Heart left ventricle (tissue), 13 donors: ENCODE results near the gene CEP83.
"Not testable (repeated sequence)": the region's sequence is repeated elsewhere in the genome, so short reads cannot be mapped to it uniquely, and the experiment has no call there.

Experiments
- CTCF ChIP-seq, 12 donors: fragments of 200-600 bp; sonication (generic) in 4 of 12; IDR thresholded peaks; one replicate each; pipeline versions ENCODE4 v1.5.0 to v1.8.0; 2018 to 2022; ENCODE audit warnings: antibody characterized with exemption in 12 of 12, mild to moderate bottlenecking in 5 of 12
- POLR2A ChIP-seq, 2 donors: fragments of 450-650 bp; IDR thresholded peaks; one replicate each; pipeline ENCODE4 v1.6.1; 2017; ENCODE audit warnings: antibody characterized with exemption in 2 of 2, mild to moderate bottlenecking in 2 of 2, moderate library complexity in 2 of 2
- donor health status: ischemic (EF 13 %, LVEDD 7.1; RV severe dilation, severe dysfunction).
- donor health status: DM: no; HTN: yes; CAD: no.
- donor health status: DM: no; HTN: no; CAD: no.
- donor health status: ischemic (EF 25% LVEDD 6.9; RV normal size, moderate dysfunction).
- donor health status: ischemic (EF 25% LVEDD 5.7; RV mildly dilated, moderate dysfunction).
- donor health status: ischemic (EF 35%, LVEDD 5.7; RV mildly dilated, moderate dysfunction).
- donor health status: nonischemic (EF 11% LVEDD 7.7; RV severe dilation, severe dysfunction).
- donor health status: DM: yes; HTN: yes; CAD: no.
- donor health status: PGD.
- donor health status: ischemic (EF 29% LVEDD 5.4; RV normal size, mild dysfunction).
- donor health status: nonischemic (EF 23%, LVEDD 6.1; RV moderate dilation, normal function).

DNA sequence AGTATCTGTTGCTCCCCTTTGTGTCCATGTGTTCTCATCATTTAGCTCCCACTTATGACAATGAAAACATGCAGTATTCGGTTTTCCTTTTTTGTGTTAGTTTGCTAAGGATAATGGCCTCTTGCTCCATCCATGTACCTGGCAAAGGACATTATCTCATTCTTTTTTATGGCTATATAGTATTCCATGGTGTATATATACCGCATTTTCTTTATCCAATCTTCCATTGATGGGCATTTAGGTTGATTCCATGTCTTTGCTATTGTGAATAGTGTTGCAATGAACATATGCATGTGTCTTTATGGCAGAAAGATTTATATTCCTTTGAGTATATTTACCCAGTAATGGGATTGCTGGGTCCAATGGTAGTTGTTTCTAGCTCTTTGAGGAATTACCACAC, 143.1 kb downstream of the CEP83 start:
- TF ChIP-seq CTCF, POLR2A (IDR thresholded peaks at IDR 0.05): not testable (repeated sequence)
